B cell (primary cell): Measurements from ENCODE around the gene HTR4.

Experiments used
- EZH2 ChIP-seq: IDR thresholded peaks from 2 replicates; pipeline ENCODE4 v1.6.1; 2012; ENCODE audit warnings: borderline replicate concordance, low read depth, mild to moderate bottlenecking, moderate library complexity, low read length; ENCODE audit not compliant: insufficient read depth, poor library complexity, severe bottlenecking
- TF ChIP-seq, protein P1 (sequence below): fragments of 200-600 bp; IDR thresholded peaks from one replicate; pipeline ENCODE4 v1.8.0; 2022; ENCODE audit warnings: antibody characterized with exemption, mild to moderate bottlenecking

DNA sequence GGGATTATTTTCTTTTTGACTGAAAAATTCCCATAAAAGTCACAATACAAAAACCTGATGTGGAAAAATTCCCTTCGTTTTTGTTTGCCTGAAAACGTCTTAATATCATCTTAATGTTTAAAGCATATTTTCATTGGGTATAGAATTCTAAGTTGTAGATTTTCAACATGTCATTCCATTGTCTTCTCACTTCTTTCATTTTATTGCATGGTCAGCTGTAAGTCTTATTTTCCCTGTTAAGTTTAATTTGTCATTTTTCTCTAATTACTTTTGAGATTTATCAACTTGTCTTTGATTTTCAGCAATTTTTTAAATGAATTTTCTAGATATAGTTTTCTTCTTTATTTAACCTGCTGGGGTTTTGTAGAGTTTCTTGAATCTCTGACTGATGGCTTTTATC, 138.9 kb downstream of the HTR4 start:
- TF ChIP-seq, protein P1, sequence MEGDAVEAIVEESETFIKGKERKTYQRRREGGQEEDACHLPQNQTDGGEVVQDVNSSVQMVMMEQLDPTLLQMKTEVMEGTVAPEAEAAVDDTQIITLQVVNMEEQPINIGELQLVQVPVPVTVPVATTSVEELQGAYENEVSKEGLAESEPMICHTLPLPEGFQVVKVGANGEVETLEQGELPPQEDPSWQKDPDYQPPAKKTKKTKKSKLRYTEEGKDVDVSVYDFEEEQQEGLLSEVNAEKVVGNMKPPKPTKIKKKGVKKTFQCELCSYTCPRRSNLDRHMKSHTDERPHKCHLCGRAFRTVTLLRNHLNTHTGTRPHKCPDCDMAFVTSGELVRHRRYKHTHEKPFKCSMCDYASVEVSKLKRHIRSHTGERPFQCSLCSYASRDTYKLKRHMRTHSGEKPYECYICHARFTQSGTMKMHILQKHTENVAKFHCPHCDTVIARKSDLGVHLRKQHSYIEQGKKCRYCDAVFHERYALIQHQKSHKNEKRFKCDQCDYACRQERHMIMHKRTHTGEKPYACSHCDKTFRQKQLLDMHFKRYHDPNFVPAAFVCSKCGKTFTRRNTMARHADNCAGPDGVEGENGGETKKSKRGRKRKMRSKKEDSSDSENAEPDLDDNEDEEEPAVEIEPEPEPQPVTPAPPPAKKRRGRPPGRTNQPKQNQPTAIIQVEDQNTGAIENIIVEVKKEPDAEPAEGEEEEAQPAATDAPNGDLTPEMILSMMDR = no peak
- TF ChIP-seq EZH2 = no peak
